Motor neuron (in vitro differentiated cells): Measurements from ENCODE around the gene TINAG. TPM values are rescaled to one million over a fixed set of nuclear protein-coding genes. Genes with fewer than 3 reads are reported as not detected.

ENCODE experiments used
- ATAC-seq, 8 experiments: fragments of 200-7000 bp; cut with Tn5 transposase; replicated peaks in 6 of 8; 2 replicates each; pipeline ENCODE4 v1.8.0; 2021; ENCODE audit warnings: mild to moderate bottlenecking in 8 of 8, moderate library complexity in 8 of 8
- H3K27ac ChIP-seq, 2 donors: fragments of 250-450 bp; sonication (Bioruptor Pico); 2 replicates each; pipeline ENCODE4 v1.9.0; 2021; ENCODE audit warnings: antibody characterized with exemption in 2 of 2, mild to moderate bottlenecking in 2 of 2, moderate library complexity in 1 of 2
- H3K4me1 ChIP-seq, 2 donors: fragments of 250-450 bp; sonication (Bioruptor Pico); replicated peaks in 1 of 2; 2 replicates each; pipeline ENCODE4 v1.6.1; 2021; ENCODE audit warnings: antibody characterized with exemption in 2 of 2, mild to moderate bottlenecking in 2 of 2, moderate library complexity in 1 of 2
- H3K4me3 ChIP-seq, 5 donors: fragments of 250-450 bp; sonication (Bioruptor Pico); 2 replicates each; pipeline ENCODE4 v1.9.0; 2021; ENCODE audit warnings: antibody characterized with exemption in 5 of 5, mild to moderate bottlenecking in 5 of 5, moderate library complexity in 4 of 5
- WGBS, 10 experiments: fragments of 450-650 bp; shearing (Covaris generic); methylation state at CpG; one replicate each; pipeline ENCODE4 v1.0.0; 2022; 5-methylcytosine and 5-hydroxymethylcytosine counted together
- in situ Hi-C, 9 experiments: fragments of 400-800 bp; cut with MboI; loops; one replicate each; pipeline ENCODE4 v1.15.0; 2021; ENCODE audit warnings: low sequenced_read_pairs in 9 of 9, low pct_unique_long_range_greater_than_20kb in 2 of 9; ENCODE audit not compliant: unreplicated experiment in 9 of 9
- total RNA-seq, 8 experiments: library from RNA; unstranded; fragments of 300-600 nt; gene quantifications; 2 replicates each; pipeline versions ENCODE4 v1.2.3 to v1.2.4, GENCODE V29; 2022

Gene TINAG
- total RNA-seq, 8 experiments from 2014 or later, result 0.19 TPM; not detected in 7

- no peak overlapping the region for H3K4me3 ChIP-seq
- H3K27ac ChIP-seq, result no peak overlapping the region
- H3K4me1 ChIP-seq, result no peaks in the 10 kb centered on the region
- in situ Hi-C loops, result no loop called here
- ATAC-seq, result peak in 1 of 8 experiments; percentile 22
Measured at GRCh38 chr6:54286141-54286540, 22.1 kb upstream of the TINAG start.

GRCh38 chr6:54288474-54288873, 19.8 kb upstream of the TINAG start:
- no peak overlapping the region for H3K27ac ChIP-seq

GRCh38 chr6:54289426-54289825, 18.8 kb upstream of the TINAG start:
- Histone ChIP-seq H3K4me1 (no peaks in the 10 kb centered on the region), H3K27ac (no peak overlapping the region), H3K4me3 (no peak overlapping the region)
- in situ Hi-C loops, result no loop called here
- WGBS, 10 experiments, result 41 to 100% (median 90%) methylated on average over 1 to 4 of the region's 4 CpGs; no CpG with 5 or more reads in 1 of the 10 experiments
- no peak for ATAC-seq

More at GRCh38 chr6:54288474-54288873, 19.8 kb upstream of the TINAG start:
- peak in 1 of 8 experiments; percentile 92 for ATAC-seq
- Histone ChIP-seq H3K4me3 (no peak overlapping the region), H3K4me1 (no peaks in the 10 kb centered on the region)
- in situ Hi-C loops, result no loop called here
- 92 to 100% (median 100%) methylated on average over 1 to 2 of the region's 2 CpGs; no CpG with 5 or more reads in 5 of the 10 experiments for WGBS, 10 experiments

GRCh38 chr6:54291146-54291545, 17.1 kb upstream of the TINAG start:
- Histone ChIP-seq H3K4me1 (no peaks in the 10 kb centered on the region), H3K27ac (no peak overlapping the region), H3K4me3 (no peak overlapping the region)
- in situ Hi-C loops, result no loop called here
- WGBS, 10 experiments, result 50 to 100% (median 60%) methylated on average over 1 to 2 of the region's 2 CpGs; no CpG with 5 or more reads in 1 of the 10 experiments
- ATAC-seq, result peak in 3 of 8 experiments; percentile 32 to 67 (median 46)

- no peak overlapping the region for H3K4me3 ChIP-seq
- peak in 3 of 8 experiments; percentile 51 to 79 (median 71) for ATAC-seq
- 0 to 80% (median 16%) methylated on average over 2 of the region's 2 CpGs; no CpG with 5 or more reads in 3 of the 10 experiments for WGBS, 10 experiments
- no peaks in the 10 kb centered on the region for H3K4me1 ChIP-seq
- H3K27ac ChIP-seq, result no peak overlapping the region
- in situ Hi-C loops, result no loop called here
Measured at GRCh38 chr6:54291738-54292137, 16.5 kb upstream of the TINAG start.

- ATAC-seq, result no peak
- 50 to 100% (median 77%) methylated on average over 1 to 8 of the region's 8 CpGs; no CpG with 5 or more reads in 4 of the 10 experiments for WGBS, 10 experiments
- in situ Hi-C loops, result no loop called here
- Histone ChIP-seq H3K4me1 (no peaks in the 10 kb centered on the region), H3K27ac (no peak overlapping the region), H3K4me3 (no peak overlapping the region)
Measured at GRCh38 chr6:54294965-54295532, 13.2 kb upstream of the TINAG start.

GRCh38 chr6:54299542-54300269, 8.5 kb upstream of the TINAG start:
- no peaks in the 10 kb centered on the region for H3K4me1 ChIP-seq
- no peak for ATAC-seq
- WGBS, 10 experiments, result 5 to 100% (median 80%) methylated on average over 2 of the region's 2 CpGs
- H3K4me3 ChIP-seq, result no peak overlapping the region
- H3K27ac ChIP-seq, result no peak overlapping the region
- in situ Hi-C loops, result no loop called here

- H3K4me3 ChIP-seq, result no peak overlapping the region
- no peaks in the 10 kb centered on the region for H3K4me1 ChIP-seq
- in situ Hi-C loops, result no loop called here
- ATAC-seq, result peak in 1 of 8 experiments; percentile 17
- no peak overlapping the region for H3K27ac ChIP-seq
Measured at GRCh38 chr6:54301770-54302169, 6.5 kb upstream of the TINAG start.

GRCh38 chr6:54307439-54307910, 766 bp upstream of the TINAG start:
- H3K4me1 ChIP-seq, result no peaks in the 10 kb centered on the region
- in situ Hi-C loops, result no loop called here
- 17 to 100% (median 73%) methylated on average over 1 to 2 of the region's 2 CpGs; no CpG with 5 or more reads in 2 of the 10 experiments for WGBS, 10 experiments
- no peak overlapping the region for H3K4me3 ChIP-seq
- ATAC-seq, result no peak
- no peak overlapping the region for H3K27ac ChIP-seq

- in situ Hi-C loops, result no loop called here
Measured at GRCh38 chr6:54308986-54309315, 710 bp downstream of the TINAG start.

GRCh38 chr6:54310377-54311152, 2.3 kb downstream of the TINAG start:
- 34 to 82% (median 71%) methylated on average over 1 of the region's 1 CpG for WGBS, 10 experiments
- ATAC-seq, result no peak
- no peaks in the 10 kb centered on the region for H3K4me1 ChIP-seq
- H3K4me3 ChIP-seq, result no peak overlapping the region
- H3K27ac ChIP-seq, result no peak overlapping the region
- in situ Hi-C loops, result no loop called here

More at GRCh38 chr6:54308986-54309315, 710 bp downstream of the TINAG start:
- no peak for ATAC-seq
- Histone ChIP-seq H3K27ac (no peak overlapping the region), H3K4me1 (no peaks in the 10 kb centered on the region), H3K4me3 (no peak overlapping the region)
- WGBS, 10 experiments, result 83 to 100% (median 95%) methylated on average over 1 to 4 of the region's 4 CpGs

- in situ Hi-C loops, result no loop called here
- whole genome bisulfite sequencing, 10 experiments, result 70 to 100% (median 80%) methylated on average over 1 to 4 of the region's 4 CpGs; no CpG with 5 or more reads in 1 of the 10 experiments
Measured at GRCh38 chr6:54315656-54316055, 7.4 kb downstream of the TINAG start.

GRCh38 chr6:54320871-54321270, 12.6 kb downstream of the TINAG start:
- no peak overlapping the region for H3K4me3 ChIP-seq
- 40 to 100% (median 90%) methylated on average over 1 of the region's 1 CpG; no CpG with 5 or more reads in 4 of the 10 experiments for WGBS, 10 experiments
- no peak overlapping the region for H3K27ac ChIP-seq
- in situ Hi-C loops, result no loop called here
- no peaks in the 10 kb centered on the region for H3K4me1 ChIP-seq
- ATAC-seq, result no peak

More at GRCh38 chr6:54315656-54316055, 7.4 kb downstream of the TINAG start:
- Histone ChIP-seq H3K4me3 (no peak overlapping the region), H3K27ac (no peak overlapping the region), H3K4me1 (no peaks in the 10 kb centered on the region)
- ATAC-seq, result no peak
